Measurements from ENCODE around the gene NARF. TPM values are rescaled to one million over a fixed set of nuclear protein-coding genes. Genes with fewer than 3 reads are reported as not detected.

Gene NARF
- total RNA-seq, 2 donors from 2014 or later = 68.7 to 75.5 TPM

- Histone ChIP-seq H3K4me1 (no peaks in the 10 kb centered on the region), H3K9ac (ENCODE audit: low read depth in 2 of 2, low read length in 2 of 2) (no peak overlapping the region), H3K27me3 (no peaks in the 10 kb centered on the region), H3K27ac (no peak overlapping the region), H3K9me3 (no peaks in the 10 kb centered on the region), H3K4me3 (no peak overlapping the region), H3K36me3 (no peaks in the 10 kb centered on the region)
- no peak for DNase-seq
- intact Hi-C loops (cut with DNase I) = no loop called here
- TF ChIP-seq CTCF (IDR thresholded peaks at IDR 0.05) = no peak
Observed at GRCh38 chr17:82435103-82435502, 23.4 kb upstream of the NARF start.

GRCh38 chr17:82435601-82436583, 22.6 kb upstream of the NARF start:
- intact Hi-C loops (cut with DNase I) = no loop called here
- no peak for TF ChIP-seq CTCF (IDR thresholded peaks at IDR 0.05)
- H3K9me3 ChIP-seq = no peaks in the 10 kb centered on the region
- no peaks in the 10 kb centered on the region for H3K27me3 ChIP-seq
- no peaks in the 10 kb centered on the region for H3K36me3 ChIP-seq
- no peak for DNase-seq
- H3K4me1 ChIP-seq = no peaks in the 10 kb centered on the region
- no peak overlapping the region for H3K4me3 ChIP-seq
- no peak overlapping the region for H3K27ac ChIP-seq
- H3K9ac ChIP-seq (ENCODE audit: low read depth in 2 of 2, low read length in 2 of 2) = no peak overlapping the region

- Histone ChIP-seq H3K9me3 (no peaks in the 10 kb centered on the region), H3K9ac (ENCODE audit: low read depth in 2 of 2, low read length in 2 of 2) (no peak overlapping the region), H3K4me3 (no peak overlapping the region), H3K36me3 (no peaks in the 10 kb centered on the region), H3K27me3 (no peaks in the 10 kb centered on the region), H3K4me1 (no peaks in the 10 kb centered on the region), H3K27ac (no peak overlapping the region)
- no peak for DNase-seq
- intact Hi-C loops (cut with DNase I) = no loop called here
- TF ChIP-seq CTCF (IDR thresholded peaks at IDR 0.05) = no peak
Observed at GRCh38 chr17:82436601-82437324, 21.8 kb upstream of the NARF start.

- no peak for TF ChIP-seq CTCF (IDR thresholded peaks at IDR 0.05)
- DNase-seq = no peak
- Histone ChIP-seq H3K27ac (no peak overlapping the region), H3K9ac (ENCODE audit: low read depth in 2 of 2, low read length in 2 of 2) (no peak overlapping the region), H3K27me3 (no peaks in the 10 kb centered on the region), H3K4me1 (no peaks in the 10 kb centered on the region), H3K36me3 (no peaks in the 10 kb centered on the region), H3K9me3 (no peaks in the 10 kb centered on the region), H3K4me3 (no peak overlapping the region)
- intact Hi-C loops (cut with DNase I) = no loop called here
Observed at GRCh38 chr17:82437325-82437668, 21.2 kb upstream of the NARF start.

- H3K9me3 ChIP-seq = no peaks in the 10 kb centered on the region
Observed at GRCh38 chr17:82438401-82439193, 19.9 kb upstream of the NARF start.

More at GRCh38 chr17:82438401-82439193, 19.9 kb upstream of the NARF start:
- intact Hi-C loops (cut with DNase I) = no loop called here
- H3K27ac ChIP-seq = no peak overlapping the region
- no peak overlapping the region for H3K9ac ChIP-seq (ENCODE audit: low read depth in 2 of 2, low read length in 2 of 2)
- no peaks in the 10 kb centered on the region for H3K4me1 ChIP-seq
- no peak overlapping the region for H3K4me3 ChIP-seq
- TF ChIP-seq CTCF (IDR thresholded peaks at IDR 0.05) = no peak
- DNase-seq = no peak
- H3K36me3 ChIP-seq = no peaks in the 10 kb centered on the region
- no peaks in the 10 kb centered on the region for H3K27me3 ChIP-seq
